CD1c-positive myeloid dendritic cell (primary cell): ENCODE data around the gene GSAP.

Source experiments
- DNase-seq: peaks from one replicate; pipeline ENCODE4 v3.0.0-alpha.2; 2016; ENCODE audit errors: extremely low spot score

Gene GSAP

GRCh38 chr7:77439572-77439971, 23.4 kb upstream of the GSAP start:
- DNase-seq = peak; percentile 43

- no peak for DNase-seq
Observed at GRCh38 chr7:77438131-77438530, 22.0 kb upstream of the GSAP start.

GRCh38 chr7:77434570-77435275, 18.6 kb upstream of the GSAP start:
- DNase-seq = peak; percentile 58

- DNase-seq = peak; percentile 67
Observed at GRCh38 chr7:77433901-77434300, 17.8 kb upstream of the GSAP start.

GRCh38 chr7:77430927-77431326, 14.8 kb upstream of the GSAP start:
- no peak for DNase-seq

GRCh38 chr7:77428777-77429231, 12.7 kb upstream of the GSAP start:
- DNase-seq = peak; percentile 92

- peak; percentile 80 for DNase-seq
Observed at GRCh38 chr7:77427996-77428603, 12.0 kb upstream of the GSAP start.

- DNase-seq = no peak
Observed at GRCh38 chr7:77426521-77427051, 10.4 kb upstream of the GSAP start.

GRCh38 chr7:77426052-77426404, 9.9 kb upstream of the GSAP start:
- DNase-seq = no peak

- DNase-seq = no peak
Observed at GRCh38 chr7:77425101-77426051, 9.2 kb upstream of the GSAP start.

- no peak for DNase-seq
Observed at GRCh38 chr7:77422500-77422899, 6.4 kb upstream of the GSAP start.

- peak; percentile 65 for DNase-seq
Observed at GRCh38 chr7:77420986-77421672, 5.0 kb upstream of the GSAP start.

- DNase-seq = no peak
Observed at GRCh38 chr7:77420438-77420837, 4.3 kb upstream of the GSAP start.

GRCh38 chr7:77419102-77419501, 3.0 kb upstream of the GSAP start:
- DNase-seq = no peak

GRCh38 chr7:77417801-77418200, 1.7 kb upstream of the GSAP start:
- DNase-seq = no peak

- DNase-seq = no peak
Observed at GRCh38 chr7:77416621-77417371, 647 bp upstream of the GSAP start.

GRCh38 chr7:77415476-77415822, 700 bp downstream of the GSAP start:
- no peak for DNase-seq

GRCh38 chr7:77413861-77414424, 2.2 kb downstream of the GSAP start:
- DNase-seq = peak; percentile 58

GRCh38 chr7:77413128-77413527, 3.0 kb downstream of the GSAP start:
- peak; percentile 89 for DNase-seq

GRCh38 chr7:77409739-77410547, 6.2 kb downstream of the GSAP start:
- peak; percentile 94 for DNase-seq
